NCI-H82 treated with DMSO at 0.1 percent for 48 hours (cell line): ENCODE results near the gene KLHDC8A.

Experiments used
- DNase-seq: peaks from one replicate; lab custom pipeline; 2025; ENCODE audit not compliant: unreplicated experiment; lab: John Stamatoyannopoulos, UW

The KLHDC8A gene

DNA sequence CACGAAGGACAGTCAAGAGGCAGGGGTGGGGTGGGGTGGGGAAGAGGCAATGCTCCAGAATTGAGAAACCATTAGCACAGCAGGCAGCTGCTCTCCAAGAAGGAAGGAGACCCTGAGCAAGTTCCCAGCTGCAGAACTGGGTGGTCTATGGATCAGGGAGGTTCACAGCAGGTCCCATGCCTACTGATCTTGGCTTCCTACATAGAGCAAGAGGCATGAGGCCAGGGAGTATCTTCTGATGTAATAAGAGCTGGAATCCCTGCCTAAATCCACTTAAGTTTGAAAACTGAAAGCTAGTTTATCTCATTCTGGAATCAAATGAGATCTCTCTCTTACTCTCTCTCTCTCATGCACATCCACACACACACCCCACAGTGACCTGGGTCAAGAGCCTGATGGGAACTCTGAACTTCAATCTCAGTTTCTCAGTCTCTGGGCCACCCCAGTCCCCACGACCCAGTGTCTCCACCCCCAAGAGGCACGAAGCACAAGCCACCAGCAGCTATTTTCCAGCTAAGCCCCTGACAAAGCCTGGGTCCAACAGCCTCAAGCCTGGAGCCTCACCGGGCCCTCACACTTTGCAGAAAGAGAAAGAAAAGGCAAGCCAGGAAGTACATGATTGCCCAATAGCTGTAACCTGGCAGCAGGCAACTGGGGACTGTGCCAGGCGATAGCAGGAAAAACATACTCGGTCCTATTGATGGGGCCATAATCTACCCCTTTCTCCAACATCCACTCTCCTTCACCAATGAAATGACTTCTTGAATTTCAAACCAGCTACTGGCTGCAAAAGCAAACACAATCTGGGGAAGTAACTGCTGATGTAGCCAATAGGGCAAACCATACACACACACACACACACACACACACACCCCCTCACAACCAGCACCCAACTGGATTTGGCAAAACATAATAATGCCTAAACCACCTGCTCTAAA, 37.4 kb downstream of the KLHDC8A start:
- peak; percentile 33 for DNase-seq

DNA sequence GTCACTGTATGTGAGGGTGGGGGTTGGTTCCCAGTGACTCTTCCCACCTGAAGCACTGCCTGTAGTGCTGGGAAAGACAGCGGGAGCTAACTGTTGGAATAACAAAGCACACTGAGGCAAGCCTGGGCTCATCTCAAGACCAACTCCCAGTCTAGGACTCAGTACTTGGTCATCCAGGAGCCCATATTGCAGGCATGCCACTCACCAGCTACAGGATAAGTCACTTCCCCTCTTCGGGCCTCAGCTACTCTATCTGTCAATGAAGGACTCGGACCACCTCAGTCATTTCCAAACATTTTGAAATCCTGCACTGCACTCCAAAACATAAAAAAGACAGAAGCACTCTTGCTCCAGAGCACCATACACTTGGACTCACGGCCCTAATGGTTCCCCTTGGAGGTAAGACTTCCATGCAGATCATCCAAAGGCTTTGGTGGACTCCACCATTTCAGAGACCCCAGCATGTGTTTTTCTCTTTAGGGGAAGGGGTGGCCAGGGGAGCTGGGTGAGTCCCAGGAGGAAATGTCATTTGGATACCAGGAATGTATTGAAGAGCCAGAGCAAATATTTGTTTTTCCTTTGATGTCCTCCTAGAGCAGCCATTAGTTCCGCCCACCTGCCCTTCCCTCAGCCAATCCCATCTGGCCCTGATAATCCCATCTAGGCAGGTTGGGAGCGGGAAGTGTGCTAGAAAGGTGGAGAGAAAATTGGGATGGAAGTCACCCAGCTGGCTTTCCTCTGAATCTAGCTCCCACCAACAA, 38.3 kb downstream of the KLHDC8A start:
- DNase-seq: no peak

DNA sequence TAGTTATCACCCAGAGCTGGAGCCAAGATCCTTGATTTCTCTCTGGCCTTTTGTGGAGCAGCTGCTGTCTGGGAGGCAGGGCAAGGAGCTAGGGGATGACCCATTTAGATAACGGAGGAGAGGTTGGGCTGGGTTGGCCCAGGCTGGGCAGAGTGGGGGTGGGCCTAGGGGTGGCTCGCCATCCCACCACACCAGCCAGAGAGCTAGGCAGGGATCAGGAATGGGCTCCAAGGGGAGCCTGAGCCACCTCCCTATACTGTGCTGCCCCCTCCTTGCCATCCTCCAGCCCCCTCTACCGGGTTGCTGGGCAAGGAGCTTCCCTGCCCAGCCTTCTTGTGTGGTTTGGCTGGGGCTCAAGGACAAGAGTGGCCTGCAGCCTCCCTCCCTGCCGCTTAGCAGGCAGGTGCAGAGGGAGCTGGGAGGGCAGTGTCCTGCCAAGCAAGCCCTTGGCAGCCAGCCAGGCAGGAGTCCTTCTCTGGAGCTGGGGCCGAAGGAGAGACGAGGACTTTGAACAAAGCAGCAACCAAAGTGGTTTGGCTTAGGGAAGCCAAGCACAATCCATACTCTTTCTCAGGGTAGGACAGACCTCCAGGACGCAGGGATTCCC, 39.3 kb downstream of the KLHDC8A start:
- no peak for DNase-seq

DNA sequence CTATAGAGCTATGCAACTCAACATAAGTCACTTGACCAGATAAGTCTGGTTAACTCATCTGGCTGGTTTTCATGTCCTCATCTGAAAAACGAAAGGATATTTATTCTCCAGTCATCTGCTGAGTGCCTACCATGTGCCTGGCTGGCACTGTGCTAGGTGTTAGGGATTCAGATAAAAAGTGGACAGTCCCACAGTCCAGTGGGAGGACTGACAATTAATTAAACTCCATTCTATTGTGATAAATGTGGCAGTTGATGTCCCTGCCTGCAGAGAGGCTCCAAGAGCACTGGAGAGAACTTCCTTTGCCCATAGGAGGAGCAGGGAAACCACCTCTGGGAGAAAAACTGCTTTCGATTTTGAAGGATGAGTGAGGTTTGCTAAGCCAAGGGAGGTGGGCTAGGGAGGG, 40.6 kb downstream of the KLHDC8A start:
- no peak for DNase-seq

DNA sequence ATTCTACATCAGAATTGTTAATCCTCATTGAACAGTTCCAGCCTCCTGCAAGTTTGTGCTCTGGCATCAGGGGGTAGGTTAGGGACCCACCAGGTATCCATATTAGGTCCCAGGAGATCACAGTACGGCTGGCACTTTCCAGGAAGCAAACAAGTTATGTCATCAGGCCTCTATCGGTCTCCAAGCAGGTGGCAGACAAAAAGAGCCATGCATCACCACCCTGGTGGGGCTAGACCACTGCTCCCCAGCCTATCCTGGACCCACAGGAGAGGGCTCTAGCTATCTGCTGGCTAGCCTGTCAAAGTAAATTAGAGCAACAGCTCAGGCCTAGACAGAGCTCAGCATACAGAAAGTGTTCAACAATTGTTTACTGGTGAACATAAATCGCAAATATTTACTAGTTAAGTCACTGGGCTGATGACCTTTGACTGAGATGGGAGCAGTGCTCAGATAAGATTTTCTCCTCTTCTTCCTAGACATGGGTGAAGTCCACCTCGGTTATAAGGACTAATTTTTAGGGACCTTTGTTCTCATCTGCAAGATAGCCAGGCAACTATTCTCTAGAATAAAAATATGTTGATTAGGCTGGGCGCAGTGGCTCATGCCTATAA, 41.6 kb downstream of the KLHDC8A start:
- no peak for DNase-seq

DNA sequence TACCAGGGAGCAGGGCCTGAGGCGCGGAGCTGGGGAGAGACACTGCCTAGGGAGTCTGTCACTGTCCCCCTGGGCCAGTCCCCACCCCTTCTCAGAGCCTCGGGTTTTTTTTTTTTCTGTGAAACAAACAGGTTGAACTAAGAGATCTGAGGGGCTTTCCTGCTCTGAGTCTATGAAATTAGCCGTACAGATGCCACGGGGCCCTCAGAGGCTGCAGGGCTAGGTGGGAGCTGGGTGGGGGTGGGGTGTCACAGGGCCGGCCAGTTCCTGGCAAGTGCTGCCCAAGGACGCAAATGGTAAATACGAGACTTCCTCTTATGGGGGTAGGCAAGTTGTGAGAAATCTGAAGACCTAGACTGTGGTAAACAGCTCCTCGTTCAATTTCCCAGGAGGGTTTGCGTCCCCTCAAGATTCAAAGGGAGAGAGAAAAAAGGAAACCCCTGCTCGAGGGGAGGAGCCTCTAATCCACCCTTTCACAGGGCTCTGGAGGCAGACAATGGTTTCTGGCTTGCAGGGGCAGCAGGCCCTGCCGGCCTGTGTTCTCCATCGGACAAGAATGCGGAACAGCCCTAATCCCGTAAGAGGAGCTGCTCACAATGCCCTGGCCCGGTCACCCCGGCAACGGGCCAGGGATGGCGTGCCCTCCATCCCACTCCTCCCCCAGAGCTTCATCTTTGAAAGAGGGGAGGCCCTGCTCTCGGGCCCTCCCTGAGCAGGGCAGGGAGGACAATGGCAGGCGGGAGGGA, 43.0 kb downstream of the KLHDC8A start:
- peak; percentile 76 for DNase-seq

DNA sequence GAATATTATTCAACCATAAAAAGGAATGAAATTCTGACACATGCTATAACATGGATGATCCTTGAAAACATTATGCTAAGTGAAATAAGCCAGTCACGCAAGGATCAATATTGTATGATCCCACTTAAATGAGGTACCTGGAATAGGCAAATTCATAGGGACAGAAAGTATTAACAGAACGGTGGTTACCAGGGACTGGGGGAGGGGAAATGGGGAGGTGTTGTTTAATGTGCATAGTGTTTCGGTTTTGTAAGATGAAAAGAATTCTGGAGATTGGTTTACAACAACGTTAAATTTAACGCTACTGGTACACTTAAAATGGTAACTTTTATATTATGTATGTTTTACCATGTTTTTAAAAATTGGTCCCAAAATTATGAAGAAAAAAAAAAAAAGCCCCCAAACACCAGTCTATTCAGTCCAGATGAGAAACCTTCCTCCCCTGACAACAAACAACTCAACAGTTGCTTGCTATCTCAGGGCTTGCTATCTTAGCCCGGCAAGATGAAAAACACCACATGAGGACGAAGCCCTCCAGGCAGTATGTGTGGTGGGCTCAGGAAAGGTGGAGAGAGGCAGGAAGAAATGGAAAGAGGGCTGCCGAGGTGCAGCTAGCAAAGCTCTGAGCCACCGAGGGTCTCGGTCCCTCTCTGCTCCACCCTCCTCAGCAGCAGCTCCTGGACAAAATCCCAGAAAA, 43.7 kb downstream of the KLHDC8A start:
- no peak for DNase-seq

DNA sequence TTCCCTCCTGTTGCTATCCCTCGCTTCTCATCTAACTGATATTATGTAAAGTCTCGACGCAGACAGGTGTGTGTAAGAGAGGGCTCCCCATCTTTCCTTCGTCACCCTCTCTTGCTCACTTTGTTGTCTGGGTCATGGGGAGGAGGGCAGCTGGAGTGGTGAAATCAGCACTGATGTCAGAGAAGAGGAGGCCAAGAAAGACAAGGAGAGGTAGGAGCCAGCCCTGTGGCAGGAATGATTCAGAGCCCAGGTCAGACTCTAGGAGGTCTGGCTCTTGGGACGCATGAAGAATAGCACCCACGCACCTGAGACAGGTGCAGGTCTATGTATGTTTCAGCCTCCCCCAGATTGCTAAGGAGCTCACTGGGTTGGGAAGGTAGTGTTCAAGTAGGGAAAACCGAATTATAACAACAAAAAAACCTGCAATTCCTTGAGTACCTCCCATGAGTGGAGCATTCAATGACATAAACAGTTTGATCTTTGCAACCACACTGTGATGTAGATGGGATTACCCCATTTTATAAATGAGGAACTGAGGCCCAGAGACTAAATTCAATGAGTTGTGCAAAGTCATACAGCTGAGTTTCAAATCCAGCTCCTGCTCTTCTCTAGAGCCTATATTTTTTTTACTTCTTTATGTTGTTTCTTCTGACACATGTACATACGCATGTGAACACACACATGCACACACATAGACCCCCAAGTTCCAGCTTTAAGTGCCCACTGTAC, 45.6 kb downstream of the KLHDC8A start:
- no peak for DNase-seq

DNA sequence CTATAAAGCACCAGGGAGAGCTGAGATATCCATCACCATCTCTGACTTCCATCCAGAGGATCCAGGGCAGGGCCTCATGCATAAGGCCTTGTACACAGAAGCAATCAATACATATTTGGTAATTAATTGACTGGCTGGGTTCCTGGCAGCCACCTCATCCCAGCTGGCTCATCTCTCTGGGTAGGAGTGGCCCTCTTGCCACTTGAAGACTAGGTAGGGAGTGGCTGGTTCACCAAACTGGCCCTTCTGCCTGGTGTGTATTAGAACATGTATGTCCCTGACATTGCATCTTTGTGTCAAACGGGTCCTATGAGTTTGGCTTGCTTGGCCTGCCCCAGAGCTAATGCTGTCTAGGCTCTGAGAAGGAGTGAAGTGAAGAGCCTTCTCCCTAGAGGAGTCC, 47.0 kb downstream of the KLHDC8A start:
- DNase-seq: no peak

DNA sequence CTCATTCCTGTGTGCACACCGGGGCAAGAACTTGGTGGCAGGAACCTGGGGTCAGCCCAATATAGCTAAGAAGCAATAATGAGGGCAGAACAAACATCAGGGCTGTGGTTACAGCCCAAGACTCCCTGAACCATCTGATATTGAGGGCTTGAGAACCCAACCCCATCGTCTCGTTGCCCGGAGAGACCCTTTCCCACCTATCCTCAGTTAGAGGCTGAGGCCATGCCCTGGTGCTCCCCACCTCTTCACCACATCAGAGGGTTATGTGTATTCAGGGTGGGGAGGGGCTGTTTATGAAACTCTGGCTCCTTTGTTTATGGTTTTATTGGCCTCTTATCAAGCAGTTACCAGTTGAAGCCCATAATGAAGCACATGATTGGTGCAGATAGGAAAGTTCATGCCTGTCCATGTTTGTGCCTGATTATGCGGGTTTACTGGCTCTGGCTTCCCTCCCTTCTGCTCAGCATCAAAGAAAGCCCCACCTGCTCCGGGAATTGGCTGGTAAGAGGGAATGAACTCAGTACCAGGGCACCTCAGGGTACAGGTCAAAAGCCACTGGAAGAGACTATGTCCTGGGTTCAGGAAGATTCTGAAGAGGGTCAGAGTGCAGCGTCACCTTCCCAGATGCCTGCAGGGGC, 49.7 kb downstream of the KLHDC8A start:
- DNase-seq: no peak

DNA sequence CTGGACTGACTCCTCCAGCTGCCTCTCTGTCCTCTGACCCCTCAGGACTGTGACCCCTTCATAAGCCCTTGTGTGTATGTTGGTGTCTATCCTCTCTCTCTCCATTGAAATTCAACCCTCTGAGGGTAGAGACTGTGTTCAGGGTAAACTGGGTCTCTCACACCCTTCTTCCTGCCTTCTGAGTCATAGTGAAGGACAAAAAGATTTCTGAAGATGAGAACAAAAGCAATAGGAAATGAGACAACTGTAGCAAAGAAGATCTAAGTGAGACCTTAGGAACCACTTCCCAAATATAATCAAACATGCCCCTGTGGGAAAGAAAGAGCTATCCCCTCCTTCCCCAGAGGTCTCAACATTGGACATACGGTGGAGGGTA, 52.0 kb downstream of the KLHDC8A start:
- no peak for DNase-seq

DNA sequence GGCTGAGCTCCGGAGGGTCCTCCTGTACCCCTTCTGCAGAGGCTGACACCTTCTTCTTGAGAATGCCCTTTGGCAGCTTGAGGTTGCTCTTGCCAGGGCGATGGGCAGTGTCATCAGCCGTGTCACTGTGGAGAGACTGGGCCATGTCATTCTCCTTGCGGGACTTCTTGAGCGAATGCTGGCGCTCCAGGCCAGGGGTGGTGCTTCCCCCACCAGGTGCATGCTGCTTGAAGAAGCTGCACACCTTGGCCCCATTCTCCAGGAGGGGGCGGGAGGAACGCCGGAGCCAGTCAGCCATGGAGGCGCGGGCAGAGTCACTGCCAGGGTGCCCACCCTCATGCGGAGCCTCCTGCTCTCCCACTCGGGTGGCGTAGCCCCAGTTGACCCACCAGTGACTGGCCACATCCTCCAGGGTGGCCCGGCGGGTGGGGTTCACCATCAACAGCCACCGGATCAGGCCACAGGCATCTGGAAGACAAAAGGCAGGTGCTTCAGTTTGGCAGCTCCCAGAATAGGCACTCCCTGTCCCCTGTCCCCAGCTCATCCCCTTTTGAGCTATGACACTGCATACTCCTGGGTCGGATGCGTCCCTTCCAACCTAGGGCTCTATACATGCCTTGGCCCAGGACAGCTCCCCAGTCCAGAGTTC, 52.6 kb downstream of the KLHDC8A start:
- no peak for DNase-seq

DNA sequence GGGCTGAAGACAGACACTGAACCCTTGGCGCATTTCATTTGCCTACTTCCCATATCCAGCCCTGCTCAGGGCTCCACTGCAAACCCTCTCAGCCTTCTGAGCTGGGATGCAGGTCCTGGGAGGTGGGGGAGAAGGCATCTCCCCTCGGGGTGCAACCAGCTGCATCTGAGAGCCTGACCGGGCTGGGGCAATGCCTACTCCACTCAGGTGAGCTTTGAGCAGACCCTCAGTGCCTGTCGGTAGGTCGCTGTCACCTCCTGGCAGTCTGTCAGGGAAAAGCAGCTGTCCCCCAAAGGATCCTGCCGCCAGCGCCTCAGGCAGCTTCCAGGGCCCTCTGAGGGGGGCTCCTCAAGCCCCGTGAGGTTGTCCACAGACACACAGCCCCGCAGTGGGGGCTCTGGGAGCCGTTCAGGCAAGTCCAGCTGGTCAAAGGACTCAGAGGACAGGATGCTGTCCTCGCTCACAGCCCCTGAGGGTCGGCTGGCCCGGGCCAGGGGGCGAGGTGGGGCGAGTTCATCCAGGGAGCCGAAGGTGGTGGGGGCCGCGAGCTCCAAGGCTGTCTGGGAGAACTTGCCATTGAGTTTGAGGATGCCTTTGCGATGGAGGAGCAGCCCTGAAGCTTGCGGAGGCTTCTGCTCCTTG, 53.4 kb downstream of the KLHDC8A start:
- DNase-seq: no peak

DNA sequence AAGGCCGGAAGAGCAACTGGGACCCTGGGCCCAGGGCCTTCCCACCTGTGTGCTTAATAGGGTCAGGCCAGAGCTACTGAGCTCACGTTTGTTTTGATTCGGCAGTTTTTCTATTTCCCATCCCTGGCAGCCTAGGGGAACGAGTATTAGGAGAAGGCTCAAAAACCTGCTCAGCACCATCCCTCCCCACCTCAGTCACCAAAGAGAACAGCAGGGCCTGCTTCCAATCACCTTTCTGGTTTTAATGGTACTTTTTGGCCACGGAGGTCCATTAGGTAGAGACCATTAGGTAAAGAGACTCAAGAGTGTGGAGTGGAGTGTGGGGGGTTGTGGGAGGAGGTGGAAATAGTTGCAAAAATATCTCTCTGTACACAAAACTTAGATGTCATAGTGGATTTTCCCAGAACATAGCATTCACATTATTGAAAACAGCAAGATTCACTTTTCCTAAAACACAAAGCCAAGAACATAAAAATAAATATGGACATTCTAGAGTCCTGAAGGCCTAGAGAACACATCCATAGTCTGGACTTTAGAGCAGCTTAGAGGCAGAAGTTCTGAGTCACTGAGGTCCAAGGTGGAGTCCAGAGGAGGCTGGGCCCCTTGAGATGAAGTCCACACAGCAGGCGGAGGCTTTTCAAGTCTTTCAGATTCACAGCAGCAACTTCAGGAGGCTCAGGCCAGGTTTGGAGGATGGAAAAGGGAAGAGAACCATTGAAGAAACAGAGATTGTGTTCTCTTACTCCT, 54.7 kb downstream of the KLHDC8A start:
- no peak for DNase-seq

DNA sequence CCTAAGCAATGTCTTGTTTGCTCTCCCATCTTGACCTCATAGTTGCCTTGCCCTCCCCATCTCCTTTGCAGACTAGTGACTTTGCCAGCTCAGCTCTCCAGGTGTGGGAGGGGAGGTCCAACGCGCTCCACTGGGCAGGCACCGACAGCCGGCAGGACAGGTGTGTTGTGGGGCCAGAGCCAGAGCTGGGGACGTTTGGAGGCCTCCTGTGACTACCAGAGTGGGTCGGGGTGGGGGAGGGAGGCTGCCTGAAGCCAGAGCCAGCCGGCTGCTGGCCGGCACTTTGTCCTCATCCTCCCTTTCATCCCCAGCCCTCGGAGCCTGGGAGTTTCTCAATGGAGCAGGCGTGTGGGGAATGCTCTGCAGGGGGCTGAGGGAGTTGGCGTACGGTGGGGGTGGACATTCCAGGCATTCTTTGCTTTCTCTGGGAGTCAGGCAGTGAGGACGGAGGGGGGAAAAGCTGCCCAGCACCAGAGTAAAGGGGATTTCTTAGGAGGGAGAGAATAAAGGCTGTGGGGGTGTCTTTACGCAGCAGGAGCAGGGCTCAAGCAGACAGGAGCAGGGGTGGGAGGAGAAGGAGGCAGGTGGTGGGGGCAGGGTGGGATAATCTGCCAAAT, 55.4 kb downstream of the KLHDC8A start:
- peak; percentile 71 for DNase-seq

DNA sequence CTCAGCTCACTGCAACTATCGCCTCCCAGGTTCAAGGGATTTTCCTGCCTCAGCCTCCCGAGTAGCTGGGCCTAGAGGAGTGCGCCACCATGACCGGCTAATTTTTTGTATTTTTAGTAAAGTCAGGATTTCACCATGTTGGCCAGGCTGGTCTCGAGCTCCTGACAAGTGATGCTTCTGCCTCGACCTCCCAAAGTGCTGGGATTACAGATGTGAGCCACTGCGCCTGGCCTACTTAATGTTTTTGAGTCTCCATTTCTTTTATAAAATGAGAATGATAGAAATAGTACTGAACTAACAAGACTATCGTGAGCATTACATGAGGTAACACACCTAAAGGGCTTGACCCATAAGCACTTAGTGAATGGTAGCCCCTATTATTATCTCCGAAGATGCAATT, 56.6 kb downstream of the KLHDC8A start:
- DNase-seq: no peak
